Heart left ventricle (tissue), 16 donors: ENCODE data around the gene NTF3. TPM values are rescaled to one million over a fixed set of nuclear protein-coding genes. Genes with fewer than 3 reads are reported as not detected.

Source experiments
- ATAC-seq, 4 donors: fragments of 200-7000 bp; cut with Tn5 transposase; one replicate each; pipeline ENCODE4 v1.9.1; 2020 to 2022; ENCODE audit warnings: moderate library complexity in 4 of 4, mild to moderate bottlenecking in 3 of 4, moderate number of reproducible peaks in 1 of 4
- DNase-seq, 5 donors: peaks; one replicate each; pipeline ENCODE4 v3.0.0-alpha.2; 2020
- H3K27ac ChIP-seq, 12 donors: fragments of 200-600 bp; sonication (generic) in 4 of 12; one replicate each; pipeline versions ENCODE4 v1.5.0 to v1.8.0; 2016 to 2022; ENCODE audit warnings: mild to moderate bottlenecking in 2 of 12
- H3K27me3 ChIP-seq, 9 donors: fragments of 200-600 bp; sonication (generic) in 2 of 9; one replicate each; pipeline versions ENCODE4 v1.5.1 to v1.8.0; 2016 to 2022; ENCODE audit warnings: mild to moderate bottlenecking in 3 of 9
- H3K36me3 ChIP-seq, 9 donors: fragments of 200-600 bp; sonication (generic) in 2 of 9; one replicate each; pipeline versions ENCODE4 v1.5.0 to v1.8.0; 2018 to 2022; ENCODE audit warnings: mild to moderate bottlenecking in 2 of 9
- H3K4me1 ChIP-seq, 12 donors: fragments of 200-600 bp; sonication (generic) in 4 of 12; one replicate each; pipeline versions ENCODE4 v1.5.0 to v1.8.0; 2016 to 2022; ENCODE audit warnings: mild to moderate bottlenecking in 3 of 12
- H3K4me3 ChIP-seq, 12 donors: fragments of 200-600 bp; sonication (generic) in 4 of 12; one replicate each; pipeline versions ENCODE4 v1.5.0 to v1.8.0; 2017 to 2022; ENCODE audit warnings: mild to moderate bottlenecking in 9 of 12, moderate library complexity in 4 of 12
- H3K9me3 ChIP-seq, 12 donors: fragments of 200-600 bp; sonication (generic) in 4 of 12; one replicate each; pipeline versions ENCODE4 v1.5.0 to v1.8.0; 2016 to 2022; ENCODE audit warnings: mild to moderate bottlenecking in 1 of 12
- POLR2A ChIP-seq, 2 donors: fragments of 450-650 bp; IDR thresholded peaks; one replicate each; pipeline ENCODE4 v1.6.1; 2017; ENCODE audit warnings: antibody characterized with exemption in 2 of 2, mild to moderate bottlenecking in 2 of 2, moderate library complexity in 2 of 2
- WGBS, 4 donors: extraction: QIAGEN DNeasy Blood & Tissue Kit in 2 of 4; methylation state at CpG; one replicate each; pipeline versions ENCODE4 v1.1.5 to v1.1.7; 2013 to 2018; 5-methylcytosine and 5-hydroxymethylcytosine counted together
- intact Hi-C, 10 donors: fragments of 100-400 bp; cut with DNase I; formaldehyde crosslinking; loops; one replicate each; pipeline versions ENCODE4 v1.11.1 to v1.14.2; 2022
- polyA plus RNA-seq, 2 donors: library from polyadenylated mRNA; stranded (reverse); fragments of 200-250 nt; gene quantifications; one replicate each; pipeline ENCODE4 v1.2.3, GENCODE V29; 2013
- total RNA-seq, 9 donors: library from RNA; depleted of rRNA in 2 of 9; stranded (reverse); fragments of >200 nt in 2 of 9; fragmentation: NEBNext Ultra II Directional in 3 of 9; extraction: Animal tissue kit (Norgen Biotek cat#: 25700) in 3 of 9; gene quantifications; one replicate each; pipeline versions ENCODE4 v1.1.0 to v1.2.4, GENCODE V29; 2016 to 2023
- TF ChIP-seq, protein P1 (sequence below), 12 donors: fragments of 200-600 bp; sonication (generic) in 4 of 12; IDR thresholded peaks; one replicate each; pipeline versions ENCODE4 v1.5.0 to v1.8.0; 2018 to 2022; ENCODE audit warnings: antibody characterized with exemption in 12 of 12, mild to moderate bottlenecking in 5 of 12
- donor health status: ischemic (EF 13 %, LVEDD 7.1; RV severe dilation, severe dysfunction).
- donor health status: healthy with polysubstance abuse.
- donor health status: DM: no; HTN: yes; CAD: no.
- donor health status: DM: no; HTN: no; CAD: no.
- donor health status: ischemic (EF 25% LVEDD 6.9; RV normal size, moderate dysfunction).
- donor health status: ischemic (EF 25% LVEDD 5.7; RV mildly dilated, moderate dysfunction).
- donor health status: healthy.
- donor health status: DM: yes; HTN: yes; CAD: no.
- donor health status: ischemic (EF 35%, LVEDD 5.7; RV mildly dilated, moderate dysfunction).
- donor health status: nonischemic (EF 11% LVEDD 7.7; RV severe dilation, severe dysfunction).
- donor health status: DM: yes; HTN: yes; CAD: no.
- donor health status: PGD.
- donor health status: ischemic (EF 29% LVEDD 5.4; RV normal size, mild dysfunction).
- donor health status: nonischemic (EF 23%, LVEDD 6.1; RV moderate dilation, normal function).

The NTF3 gene
- total and polyA plus RNA-seq, 11 donors: 0.26 to 1.7 (median 0.63) TPM

- no peaks in the 10 kb centered on the region for H3K36me3 ChIP-seq
- TF ChIP-seq POLR2A (IDR thresholded peaks at IDR 0.05): no peak
- TF ChIP-seq, protein P1, sequence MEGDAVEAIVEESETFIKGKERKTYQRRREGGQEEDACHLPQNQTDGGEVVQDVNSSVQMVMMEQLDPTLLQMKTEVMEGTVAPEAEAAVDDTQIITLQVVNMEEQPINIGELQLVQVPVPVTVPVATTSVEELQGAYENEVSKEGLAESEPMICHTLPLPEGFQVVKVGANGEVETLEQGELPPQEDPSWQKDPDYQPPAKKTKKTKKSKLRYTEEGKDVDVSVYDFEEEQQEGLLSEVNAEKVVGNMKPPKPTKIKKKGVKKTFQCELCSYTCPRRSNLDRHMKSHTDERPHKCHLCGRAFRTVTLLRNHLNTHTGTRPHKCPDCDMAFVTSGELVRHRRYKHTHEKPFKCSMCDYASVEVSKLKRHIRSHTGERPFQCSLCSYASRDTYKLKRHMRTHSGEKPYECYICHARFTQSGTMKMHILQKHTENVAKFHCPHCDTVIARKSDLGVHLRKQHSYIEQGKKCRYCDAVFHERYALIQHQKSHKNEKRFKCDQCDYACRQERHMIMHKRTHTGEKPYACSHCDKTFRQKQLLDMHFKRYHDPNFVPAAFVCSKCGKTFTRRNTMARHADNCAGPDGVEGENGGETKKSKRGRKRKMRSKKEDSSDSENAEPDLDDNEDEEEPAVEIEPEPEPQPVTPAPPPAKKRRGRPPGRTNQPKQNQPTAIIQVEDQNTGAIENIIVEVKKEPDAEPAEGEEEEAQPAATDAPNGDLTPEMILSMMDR (IDR thresholded peaks at IDR 0.05): no peak
- peaks cover 0 to 3% (median 0%) of the 10 kb centered on the region in 9 donors for H3K27me3 ChIP-seq
- peaks cover 0 to 3% (median 0%) of the 10 kb centered on the region in 12 donors for H3K4me1 ChIP-seq
- DNase-seq (no peak), ATAC-seq (no peak)
- WGBS, 4 donors: 90 to 97% (median 93%) methylated on average over 5 of the region's 5 CpGs
- no peaks in the 10 kb centered on the region for H3K9me3 ChIP-seq
- H3K4me3 ChIP-seq: no peak overlapping the region
- no peak overlapping the region for H3K27ac ChIP-seq
- intact Hi-C loops: loop anchor here in 6 of 10 donors (5.0 to 10.0 kb wide), 5 partner anchors 197 to 433 kb away; no protein-coding TSS in a partner anchor
Measured at GRCh38 chr12:5447320-5447719, 15.4 kb downstream of the NTF3 start.

DNA sequence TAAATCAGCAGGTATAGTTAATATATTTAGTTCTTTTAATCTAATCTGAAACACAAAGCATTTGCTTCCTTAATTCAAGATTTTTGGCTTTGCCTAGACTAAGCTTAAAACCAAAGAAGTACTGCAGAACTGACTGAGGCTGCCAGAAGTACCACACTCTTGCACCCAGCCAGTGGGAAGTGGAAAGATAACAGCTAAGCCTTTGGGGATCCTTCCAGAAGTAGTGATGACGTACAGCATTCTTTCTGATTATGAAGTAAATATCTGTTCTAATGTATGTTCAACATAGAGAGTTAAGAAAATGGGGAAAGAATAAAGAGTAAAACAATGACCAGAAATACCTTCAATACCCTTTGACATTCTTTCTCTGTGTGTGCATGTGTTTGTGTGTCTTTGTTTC, 19.3 kb downstream of the NTF3 start:
- H3K4me3 ChIP-seq: no peak overlapping the region
- WGBS, 4 donors: 75 to 88% (median 78%) methylated on average over 1 of the region's 1 CpG
- H3K9me3 ChIP-seq: no peaks in the 10 kb centered on the region
- no peak overlapping the region for H3K27ac ChIP-seq
- ATAC-seq (no peak), DNase-seq (no peak)
- H3K36me3 ChIP-seq: no peaks in the 10 kb centered on the region
- intact Hi-C loops: no loop called here
- H3K27me3 ChIP-seq: peaks cover 0 to 11% (median 0%) of the 10 kb centered on the region in 9 donors
- no peak for TF ChIP-seq POLR2A (IDR thresholded peaks at IDR 0.05)
- TF ChIP-seq, protein P1 (IDR thresholded peaks at IDR 0.05): no peak
- peaks cover 0 to 7% (median under 1%) of the 10 kb centered on the region in 12 donors for H3K4me1 ChIP-seq

DNA sequence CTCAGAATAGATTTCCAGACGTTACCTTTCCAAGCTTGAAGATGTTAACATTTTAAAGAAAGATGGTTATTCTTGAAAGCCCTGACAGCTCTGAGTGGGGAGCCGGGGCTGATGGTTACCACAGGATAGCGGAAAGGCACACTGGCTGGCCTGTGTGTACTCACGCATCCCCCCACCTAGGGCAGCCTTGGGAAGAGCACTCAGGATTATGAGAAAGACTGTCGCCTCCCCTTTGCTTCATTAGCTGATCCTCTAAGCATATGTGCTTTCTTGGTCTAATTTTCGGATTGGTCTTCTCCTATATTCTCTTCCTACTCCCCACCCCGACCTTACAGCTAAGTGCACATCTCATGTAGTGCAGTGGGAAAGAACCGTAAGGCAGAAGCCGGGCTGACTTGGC, 20.7 kb downstream of the NTF3 start:
- WGBS, 4 donors: 91 to 95% (median 93%) methylated on average over 9 of the region's 9 CpGs
- Histone ChIP-seq H3K4me3 (no peak overlapping the region), H3K27me3 (peaks cover 0 to 13% (median 0%) of the 10 kb centered on the region in 9 donors), H3K9me3 (no peaks in the 10 kb centered on the region), H3K4me1 (peaks cover 0 to 19% (median 12%) of the 10 kb centered on the region in 12 donors), H3K27ac (no peak overlapping the region), H3K36me3 (no peaks in the 10 kb centered on the region)
- no peak for ATAC-seq
- TF ChIP-seq POLR2A (IDR thresholded peaks at IDR 0.05): no peak
- TF ChIP-seq, protein P1 (IDR thresholded peaks at IDR 0.05): no peak
- no peak for DNase-seq
- intact Hi-C loops: no loop called here

GRCh38 chr12:5453466-5453865, 21.6 kb downstream of the NTF3 start:
- TF ChIP-seq POLR2A (IDR thresholded peaks at IDR 0.05): no peak
- TF ChIP-seq, protein P1 (IDR thresholded peaks at IDR 0.05): no peak
- Histone ChIP-seq H3K27ac (no peak overlapping the region), H3K27me3 (peaks cover 0 to 13% (median 0%) of the 10 kb centered on the region in 9 donors), H3K4me3 (no peak overlapping the region), H3K9me3 (no peaks in the 10 kb centered on the region), H3K4me1 (peaks cover 0 to 19% (median 12%) of the 10 kb centered on the region in 12 donors), H3K36me3 (no peaks in the 10 kb centered on the region)
- intact Hi-C loops: no loop called here
- ATAC-seq: no peak
- 73 to 84% (median 79%) methylated on average over 5 of the region's 5 CpGs for WGBS, 4 donors
- DNase-seq: no peak
